HCT116 (cell line): ENCODE results near the gene IGDCC3. TPM values are rescaled to one million over a fixed set of nuclear protein-coding genes. Genes with fewer than 3 reads are reported as not detected.

Experiments used
- ATAC-seq: fragments of 200-7000 bp; cut with Tn5 transposase; 2 replicates; pipeline ENCODE4 v1.9.1; 2020; ENCODE audit warnings: mild to moderate bottlenecking, moderate library complexity
- BruUV-seq: library from RNA; stranded (reverse); fragments of 400-500 nt; replicated peaks from 2 replicates; lab custom pipeline; 2021; lab: Mats Ljungman, UMichigan
- CTCF ChIA-PET: fragments of 300-600 bp; sonication (Branson Sonifier 250); formaldehyde crosslinking; loops from one replicate; lab custom pipeline; 2021; ENCODE audit warnings: antibody characterized with exemption; lab: Charles Lee
- POLR2A ChIA-PET: fragments of 300-600, 350-600 bp; sonication (Branson Sonifier 250); formaldehyde crosslinking; loops from one replicate; lab custom pipeline; 2021; ENCODE audit warnings: antibody characterized with exemption; lab: Charles Lee
- RAD21 ChIA-PET, 2 experiments: fragments of 300-600 bp; sonication (Branson Sonifier 250); formaldehyde crosslinking; loops; one replicate each; lab custom pipeline; 2023; ENCODE audit warnings: low total read pairs in 2 of 2; ENCODE audit not compliant: uncharacterized antibody in 2 of 2, unreplicated experiment in 2 of 2, low non-redundant PET in 1 of 2; lab: Charles Lee
- DNase-seq: peaks from one replicate; pipeline ENCODE4 v3.0.0-alpha.2; 2010; ENCODE audit warnings: low read depth, low spot score
- H2AFZ ChIP-seq: fragments of 200-600 bp; shearing (Covaris generic), sonication (generic); 2 replicates; pipeline ENCODE4 v1.6.1; 2017; ENCODE audit warnings: low read depth, mixed run types, mixed read lengths, antibody characterized with exemption, low read length; ENCODE audit not compliant: poor library complexity, severe bottlenecking
- H3K27ac ChIP-seq: 2 replicates; pipeline ENCODE4 v1.5.1; 2012; ENCODE audit warnings: low read depth, low read length
- H3K27me3 ChIP-seq: fragments of 200-600 bp; sonication (generic); 2 replicates; pipeline ENCODE4 v1.6.1; 2016; ENCODE audit warnings: mixed run types, low read length, mixed read lengths; ENCODE audit not compliant: insufficient read depth
- H3K36me3 ChIP-seq, 2 experiments: fragments of 200-500 bp in 1 of 2; fragments of 200-600 bp in 1 of 2; sonication (Bioruptor generic) in 1 of 2; sonication (generic) in 1 of 2; 2 replicates each; pipeline versions ENCODE4 v1.5.1 to v1.6.1; 2014 to 2016; ENCODE audit warnings: low read length in 2 of 2, inconsistent platforms in 1 of 2, mixed read lengths in 1 of 2, mixed run types in 1 of 2; ENCODE audit not compliant: insufficient read depth in 2 of 2, control insufficient read depth in 1 of 2
- H3K4me1 ChIP-seq, 2 experiments: fragments of 200-600 bp in 1 of 2; sonication (generic) in 1 of 2; 2 replicates each; pipeline versions ENCODE4 v1.5.1 to v1.6.1; 2012 to 2017; ENCODE audit warnings: low read length in 2 of 2, inconsistent platforms in 1 of 2, mild to moderate bottlenecking in 1 of 2, mixed read lengths in 1 of 2, mixed run types in 1 of 2, moderate library complexity in 1 of 2; ENCODE audit not compliant: insufficient read depth in 2 of 2, control insufficient read depth in 1 of 2
- H3K4me2 ChIP-seq: fragments of 200-600 bp; sonication (generic); 2 replicates; pipeline ENCODE4 v1.6.1; 2017; ENCODE audit warnings: mixed run types, low read length, mixed read lengths
- H3K4me3 ChIP-seq, 2 experiments: fragments of 200-600 bp in 1 of 2; sonication (generic) in 1 of 2; replicated peaks in 1 of 2; 2 replicates each; pipeline ENCODE4 v1.5.1; 2011 to 2016; ENCODE audit warnings: low read length in 2 of 2, control low read depth in 1 of 2, low read depth in 1 of 2, mild to moderate bottlenecking in 1 of 2, mixed read lengths in 1 of 2, mixed run types in 1 of 2
- H3K79me2 ChIP-seq: fragments of 200-600 bp; sonication (generic); 2 replicates; pipeline ENCODE4 v1.6.1; 2017; ENCODE audit warnings: mild to moderate bottlenecking, mixed run types, low read length, moderate library complexity, mixed read lengths; ENCODE audit not compliant: insufficient read depth
- H3K9ac ChIP-seq: fragments of 200-600 bp; sonication (generic); 2 replicates; pipeline ENCODE4 v1.6.1; 2016; ENCODE audit warnings: low read length, mixed read lengths
- H3K9me2 ChIP-seq: fragments of 200-600 bp; sonication (generic), shearing (Covaris generic); 2 replicates; pipeline ENCODE4 v1.6.1; 2017; ENCODE audit warnings: mixed run types, mild to moderate bottlenecking, moderate library complexity; ENCODE audit not compliant: insufficient read depth
- H3K9me3 ChIP-seq, 2 experiments: fragments of 200-500 bp in 1 of 2; fragments of 200-600 bp in 1 of 2; sonication (Bioruptor generic) in 1 of 2; sonication (generic) in 1 of 2; 2 replicates each; pipeline ENCODE4 v1.6.1; 2014 to 2017; ENCODE audit warnings: low read length in 2 of 2, mixed read lengths in 2 of 2, inconsistent platforms in 1 of 2, low read depth in 1 of 2, mild to moderate bottlenecking in 1 of 2, mixed run types in 1 of 2, moderate library complexity in 1 of 2; ENCODE audit not compliant: control insufficient read depth in 1 of 2, insufficient read depth in 1 of 2
- H4K20me1 ChIP-seq: fragments of 200-600 bp; sonication (generic), shearing (Covaris generic); 2 replicates; pipeline ENCODE4 v1.6.1; 2017; ENCODE audit warnings: mixed run types, mild to moderate bottlenecking, moderate library complexity; ENCODE audit not compliant: insufficient read depth
- ATF3 ChIP-seq: IDR thresholded peaks from 2 replicates; pipeline ENCODE4 v1.6.1; 2012
- JUND ChIP-seq: IDR thresholded peaks from 2 replicates; pipeline ENCODE4 v1.6.1; 2012
- POLR2AphosphoS5 ChIP-seq: IDR thresholded peaks from 2 replicates; pipeline ENCODE4 v1.6.1; 2011; ENCODE audit warnings: mild to moderate bottlenecking, low read depth, low read length, moderate library complexity
- RAD21 ChIP-seq: IDR thresholded peaks from 2 replicates; pipeline ENCODE4 v1.6.1; 2012; ENCODE audit warnings: low read depth, mild to moderate bottlenecking
- REST ChIP-seq: IDR thresholded peaks from 2 replicates; pipeline ENCODE4 v1.6.1; 2012; ENCODE audit warnings: low read depth
- SIN3A ChIP-seq: IDR thresholded peaks from 2 replicates; pipeline ENCODE4 v1.6.1; 2012; ENCODE audit warnings: low read depth
- SP1 ChIP-seq: IDR thresholded peaks from 2 replicates; pipeline ENCODE4 v1.6.1; 2012; ENCODE audit warnings: low read depth
- SRF ChIP-seq: IDR thresholded peaks from 2 replicates; pipeline ENCODE4 v1.6.1; 2012; ENCODE audit warnings: low read depth
- TCF7L2 ChIP-seq: IDR thresholded peaks from 2 replicates; pipeline ENCODE4 v1.7.0; 2011; ENCODE audit warnings: borderline replicate concordance, inconsistent platforms; ENCODE audit not compliant: insufficient read depth, insufficient read length; ENCODE audit errors: extremely low read depth
- ZBTB33 ChIP-seq: IDR thresholded peaks from 2 replicates; pipeline ENCODE4 v1.6.1; 2011; ENCODE audit warnings: mild to moderate bottlenecking, low read length, moderate library complexity; ENCODE audit not compliant: insufficient replicate concordance; ENCODE audit errors: extremely low read depth
- ZNF274 ChIP-seq: fragments of 200-500 bp; sonication (Bioruptor generic); IDR thresholded peaks from 2 replicates; pipeline ENCODE4 v1.6.1; 2014; ENCODE audit warnings: mild to moderate bottlenecking, low read depth, low read length, inconsistent platforms
- intact Hi-C: fragments of 100-400 bp; cut with micrococcal nuclease; formaldehyde crosslinking; loops from 2 replicates; pipeline ENCODE4 v1.10.0; 2022
- total RNA-seq: library from RNA; stranded (reverse); gene quantifications from one replicate; pipeline ENCODE4 v1.2.1, GENCODE V29; 2021; ENCODE audit not compliant: unreplicated experiment

IGDCC3 gene
- total RNA-seq, 1 experiment from 2014 or later = 0.44 TPM

- Histone ChIP-seq H3K27me3 (no peaks in the 10 kb centered on the region), H3K9me3 (no peaks in the 10 kb centered on the region), H3K4me3 (peak overlapping the region; percentile 64 to 87), H3K79me2 (no peaks in the 10 kb centered on the region), H3K4me1 (peaks cover 11 to 20% of the 10 kb centered on the region in 2 experiments), H3K9ac (peak overlapping the region; percentile 76), H3K9me2 (no peaks in the 10 kb centered on the region), H3K4me2 (peak overlapping the region; percentile 91), H4K20me1 (no peaks in the 10 kb centered on the region), H2AFZ (no peak overlapping the region), H3K27ac (no peak overlapping the region), H3K36me3 (no peaks in the 10 kb centered on the region)
- TSS peak; percentile 57 for BruUV-seq
- POLR2A ChIA-PET = interaction anchor here (1.3 to 2.7 kb wide), 5 partner anchors 10 to 99 kb away, joined by 5 to 46 read pairs (median 12); partner anchors contain the start of genes CLPX, RNU5A-1 and RNU5B-1
- TF ChIP-seq JUND = no peak
- no peak for TF ChIP-seq SIN3A
- TF ChIP-seq SRF = no peak
- no peak for TF ChIP-seq ZNF274
- no peak for TF ChIP-seq POLR2AphosphoS5
- TF ChIP-seq REST = no peak
- no peak for TF ChIP-seq TCF7L2
- no peak for TF ChIP-seq ATF3
- TF ChIP-seq SP1 = no peak
- TF ChIP-seq RAD21 = no peak
- TF ChIP-seq ZBTB33 = no peak
- DNase-seq (no peak), ATAC-seq (no peak)
- CTCF ChIA-PET = interaction anchor here (1.1 to 1.7 kb wide), 2 partner anchors 12 to 251 kb away, joined by 3 read pairs; no protein-coding TSS in a partner anchor
- RAD21 ChIA-PET = no interaction called here
- intact Hi-C loops = no loop called here
Observed at GRCh38 chr15:65285291-65286068, 92.3 kb downstream of the IGDCC3 start.
